Lower leg skin (tissue), 3 donors: ENCODE data around the gene MMP7.

ENCODE experiments used
- CTCF ChIP-seq, 3 donors: fragments of 450-650 bp; IDR thresholded peaks; one replicate each; pipeline ENCODE4 v1.5.1; 2016; ENCODE audit warnings: antibody characterized with exemption in 3 of 3, mild to moderate bottlenecking in 3 of 3, moderate library complexity in 2 of 3
- POLR2A ChIP-seq, 2 donors: fragments of 450-650 bp; IDR thresholded peaks; one replicate each; pipeline ENCODE4 v1.6.1; 2016 to 2017; ENCODE audit warnings: antibody characterized with exemption in 2 of 2, mild to moderate bottlenecking in 1 of 2, moderate library complexity in 1 of 2

- TF ChIP-seq CTCF (IDR thresholded peaks at IDR 0.05) (no peak), POLR2A (IDR thresholded peaks at IDR 0.05) (no peak)
These were observed 15.2 kb upstream of the MMP7 start for GRCh38 chr11:102545701-102546100.
